SW480 (cell line): ENCODE data around the gene TSPAN1.

Source experiments
- DNase-seq: peaks from one replicate; pipeline ENCODE4 v3.0.0-alpha.2; 2016; ENCODE audit warnings: low spot score

TSPAN1 gene

GRCh38 chr1:46174448-46175231 is at the start of gene TSPAN1:
Gene TSPAN1 (plus strand): TSS chr1:46175087. CDS start chr1:46181108, 6,021 bp downstream.
- no peak for DNase-seq

- no peak for DNase-seq
Measured at GRCh38 chr1:46128344-46128743, 46.5 kb upstream of the TSPAN1 start.

GRCh38 chr1:46130121-46130520 is 44.8 kb upstream of the TSPAN1 start:
- DNase-seq, result no peak

GRCh38 chr1:46130606-46131005 is 44.3 kb upstream of the TSPAN1 start:
- DNase-seq, result no peak

GRCh38 chr1:46131093-46131492 is 43.8 kb upstream of the TSPAN1 start:
- peak; percentile 7 for DNase-seq

GRCh38 chr1:46131712-46132528 is 43.0 kb upstream of the TSPAN1 start:
- DNase-seq, result peak; percentile 64

GRCh38 chr1:46132529-46133180 is 42.2 kb upstream of the TSPAN1 start, which contains the start of gene PIK3R3:
Gene PIK3R3 (minus strand): TSS chr1:46132629. CDS start chr1:46131952, 677 bp downstream.
- DNase-seq, result peak; percentile 97

GRCh38 chr1:46133181-46133658 is 41.7 kb upstream of the TSPAN1 start:
- DNase-seq, result no peak

- no peak for DNase-seq
Measured at GRCh38 chr1:46133781-46134350, 41.0 kb upstream of the TSPAN1 start.

- DNase-seq, result no peak
Measured at GRCh38 chr1:46134660-46135331, 40.1 kb upstream of the TSPAN1 start.

- no peak for DNase-seq
Measured at GRCh38 chr1:46136711-46137110, 38.2 kb upstream of the TSPAN1 start.

GRCh38 chr1:46137916-46138315 is 37.0 kb upstream of the TSPAN1 start:
- DNase-seq, result no peak

GRCh38 chr1:46148318-46148717 is 26.6 kb upstream of the TSPAN1 start:
- DNase-seq, result no peak

- no peak for DNase-seq
Measured at GRCh38 chr1:46150085-46150484, 24.8 kb upstream of the TSPAN1 start.

- no peak for DNase-seq
Measured at GRCh38 chr1:46152016-46152415, 22.9 kb upstream of the TSPAN1 start.

GRCh38 chr1:46153228-46153627 is 21.7 kb upstream of the TSPAN1 start:
- DNase-seq, result no peak

GRCh38 chr1:46153732-46154131 is 21.2 kb upstream of the TSPAN1 start:
- no peak for DNase-seq

GRCh38 chr1:46157916-46158311 is 17.0 kb upstream of the TSPAN1 start:
- no peak for DNase-seq

GRCh38 chr1:46158312-46159281 is 16.3 kb upstream of the TSPAN1 start:
- no peak for DNase-seq

- DNase-seq, result no peak
Measured at GRCh38 chr1:46159516-46159915, 15.4 kb upstream of the TSPAN1 start.
